HepG2 (cell line): ENCODE results near the gene TPR. TPM values are rescaled to one million over a fixed set of nuclear protein-coding genes. Genes with fewer than 3 reads are reported as not detected.
A peak's percentile ranks its signal among the peaks of the same experiment; 100 is the strongest.

Experiments used
- ATAC-seq: fragments of 200-7000 bp; cut with Tn5 transposase; 3 replicates; pipeline ENCODE4 v1.9.1; 2020; ENCODE audit warnings: mild to moderate bottlenecking, moderate library complexity
- BruUV-seq: library from RNA; stranded (reverse); fragments of 400-500 nt; replicated peaks from 2 replicates; lab custom pipeline; 2021; lab: Mats Ljungman, UMichigan
- CTCF ChIA-PET: fragments of 300-600 bp; formaldehyde crosslinking; extraction: SDS; loops from one replicate; lab custom pipeline; 2021; ENCODE audit warnings: low total read pairs, inconsistent platforms, low intra/inter-chr PET ratio; lab: Yijun Ruan, JAX
- POLR2A ChIA-PET: fragments of 350-600 bp; sonication (Branson Sonifier 250); formaldehyde crosslinking; loops from one replicate; lab custom pipeline; 2020; ENCODE audit warnings: antibody characterized with exemption, inconsistent platforms; lab: Yijun Ruan, JAX
- DNase-seq: peaks from one replicate; pipeline ENCODE4 v3.0.0-alpha.2; 2015; ENCODE audit warnings: low spot score
- FAIRE-seq: peaks from 3 replicates; lab custom pipeline; 2011; peaks lifted over from hg19 to GRCh38; lab: Jason Lieb, UNC
- H2AFZ ChIP-seq: one replicate; pipeline ENCODE4 v1.6.1; 2011; ENCODE audit warnings: low read length, inconsistent platforms
- H3K27ac ChIP-seq: fragments of 300-600 bp; 3 replicates; pipeline ENCODE4 v1.8.0; 2011; ENCODE audit warnings: mixed run types, mild to moderate bottlenecking, mixed read lengths, low read length, inconsistent platforms; ENCODE audit not compliant: insufficient read depth; ENCODE audit errors: extremely low read length
- H3K27me3 ChIP-seq, 2 experiments: fragments of 200-600 bp in 1 of 2; 2 replicates in 1 of 2; 3 replicates in 1 of 2; pipeline versions ENCODE4 v1.6.0 to v1.8.0; 2011; ENCODE audit warnings: low read length in 2 of 2, mild to moderate bottlenecking in 2 of 2, moderate library complexity in 2 of 2, inconsistent platforms in 1 of 2; ENCODE audit not compliant: insufficient read depth in 2 of 2, control insufficient read depth in 1 of 2
- H3K36me3 ChIP-seq, 2 experiments: fragments of 200-600 bp in 1 of 2; replicated peaks in 1 of 2; 2 replicates in 1 of 2; 3 replicates in 1 of 2; pipeline versions ENCODE4 v1.5.1 to v1.8.0; 2011; ENCODE audit warnings: low read length in 2 of 2, inconsistent platforms in 1 of 2; ENCODE audit not compliant: insufficient read depth in 2 of 2, control insufficient read depth in 1 of 2
- H3K4me1 ChIP-seq: 2 replicates; pipeline ENCODE4 v1.5.1; 2012; ENCODE audit warnings: low read length, inconsistent platforms; ENCODE audit not compliant: insufficient read depth
- H3K4me2 ChIP-seq: 2 replicates; pipeline ENCODE4 v1.6.0; 2011; ENCODE audit warnings: low read depth, low read length, inconsistent platforms
- H3K4me3 ChIP-seq, 3 experiments: fragments of 200-600 bp in 1 of 3; sonication (generic), shearing (Covaris generic) in 1 of 3; replicated peaks in 1 of 3; 2 replicates each; pipeline ENCODE4 v1.5.1; 2011 to 2016; ENCODE audit warnings: low read length in 3 of 3, inconsistent platforms in 2 of 3, low read depth in 2 of 3, mild to moderate bottlenecking in 2 of 3, control low read depth in 1 of 3, mixed read lengths in 1 of 3; ENCODE audit not compliant: insufficient read depth in 1 of 3
- H3K79me2 ChIP-seq: one replicate; pipeline ENCODE4 v1.6.1; 2011; ENCODE audit warnings: low read length, inconsistent platforms; ENCODE audit not compliant: insufficient read depth
- H3K9ac ChIP-seq: 2 replicates; pipeline ENCODE4 v1.6.0; 2011; ENCODE audit warnings: mild to moderate bottlenecking, low read depth, low read length, inconsistent platforms; ENCODE audit not compliant: insufficient read depth
- H3K9me3 ChIP-seq: 2 replicates; pipeline ENCODE4 v1.5.1; 2012; ENCODE audit warnings: mild to moderate bottlenecking, low read length
- H4K20me1 ChIP-seq: 2 replicates; pipeline ENCODE4 v1.6.0; 2011; ENCODE audit warnings: inconsistent platforms, mild to moderate bottlenecking, low read length, moderate library complexity; ENCODE audit not compliant: insufficient read depth
- BCL3 ChIP-seq: sonication (generic); formaldehyde crosslinking; IDR thresholded peaks from 2 replicates; pipeline ENCODE4 v1.5.1; 2020; ENCODE audit warnings: mild to moderate bottlenecking, missing genetic modification reagents, moderate library complexity
- CSRNP2 ChIP-seq: sonication (generic); formaldehyde crosslinking; conservative IDR thresholded peaks from 2 replicates; pipeline ENCODE4 v1.8.0; 2022; ENCODE audit warnings: low read depth, missing genetic modification reagents
- CTCF ChIP-seq: sonication (generic); formaldehyde crosslinking; IDR thresholded peaks from 2 replicates; pipeline ENCODE4 v1.5.0; 2020; ENCODE audit warnings: mild to moderate bottlenecking, missing genetic modification reagents, moderate library complexity
- FIP1L1 ChIP-seq: fragments of 200-400 bp; formaldehyde crosslinking; IDR thresholded peaks from 2 replicates; pipeline ENCODE4 v1.6.1; 2018; ENCODE audit warnings: low read depth, mild to moderate bottlenecking, low read length, moderate library complexity, borderline replicate concordance; ENCODE audit not compliant: insufficient read depth
- GLI4 ChIP-seq: sonication (generic); formaldehyde crosslinking; IDR thresholded peaks from 2 replicates; pipeline ENCODE4 v1.5.1; 2020; ENCODE audit warnings: missing genetic modification reagents, mild to moderate bottlenecking, moderate library complexity, borderline replicate concordance
- HDAC1 ChIP-seq: sonication (generic); formaldehyde crosslinking; IDR thresholded peaks from 2 replicates; pipeline ENCODE4 v1.5.1; 2020; ENCODE audit warnings: mild to moderate bottlenecking, missing genetic modification reagents
- ZFP91 ChIP-seq: sonication (generic); formaldehyde crosslinking; IDR thresholded peaks from 2 replicates; pipeline ENCODE4 v1.9.0; 2022; ENCODE audit warnings: missing genetic modification reagents, mild to moderate bottlenecking, borderline replicate concordance
- ZGPAT ChIP-seq: IDR thresholded peaks from 2 replicates; pipeline ENCODE4 v1.6.1; 2016; ENCODE audit warnings: mild to moderate bottlenecking
- ZKSCAN1 ChIP-seq: fragments of 150-350 bp; IDR thresholded peaks from 2 replicates; pipeline ENCODE4 v1.6.1; 2014; ENCODE audit warnings: low read length
- ZKSCAN5 ChIP-seq: sonication (generic); formaldehyde crosslinking; IDR thresholded peaks from 2 replicates; pipeline ENCODE4 v1.5.1; 2020; ENCODE audit warnings: mild to moderate bottlenecking, missing genetic modification reagents
- ZKSCAN8 ChIP-seq: IDR thresholded peaks from 2 replicates; pipeline ENCODE4 v1.6.1; 2016; ENCODE audit warnings: borderline replicate concordance, missing genetic modification reagents, missing compliant biosample characterization
- ZMAT5 ChIP-seq: sonication (generic); formaldehyde crosslinking; IDR thresholded peaks from 2 replicates; pipeline ENCODE4 v1.5.0; 2020; ENCODE audit warnings: mild to moderate bottlenecking, low read depth, missing genetic modification reagents, borderline replicate concordance
- ZNF788 ChIP-seq: sonication (generic); formaldehyde crosslinking; IDR thresholded peaks from 2 replicates; pipeline ENCODE4 v1.5.0; 2020; ENCODE audit warnings: mild to moderate bottlenecking, missing genetic modification reagents, borderline replicate concordance
- WGBS: methylation state at CpG from one replicate; pipeline ENCODE4 v1.1.6; 2017; ENCODE audit warnings: low lambda C conversion rate; 5-methylcytosine and 5-hydroxymethylcytosine counted together
- in situ Hi-C: cut with HindIII; loops from 2 replicates; pipeline ENCODE4 v1.10.0; 2017; ENCODE audit warnings: low pct_unique_long_range_greater_than_20kb; ENCODE audit not compliant: extremely low pct_ligation_motif_present
- intact Hi-C: fragments of 100-400 bp; cut with micrococcal nuclease; formaldehyde crosslinking; loops from one replicate; pipeline ENCODE4 v1.10.0; 2022; ENCODE audit not compliant: unreplicated experiment
- polyA plus RNA-seq, 8 experiments: library from polyadenylated mRNA; depleted of rRNA in 3 of 8; stranded (reverse) in 7 of 8; unstranded in 1 of 8; fragments of >200 nt; fragmentation: Illumina TruSeq in 4 of 8; extraction: Trizol in 4 of 8; gene quantifications; 2 replicates each; pipeline versions ENCODE4 v1.2.1 to v1.2.3, GENCODE V29; 2011 to 2016; ENCODE audit warnings: low read depth in 4 of 8, missing spikeins in 1 of 8, mixed read lengths in 1 of 8; ENCODE audit not compliant: insufficient read depth in 1 of 8
- total RNA-seq, 5 experiments: library from RNA; depleted of rRNA; stranded (reverse); fragments of >200 nt; fragmentation: Illumina TruSeq; extraction: Trizol; gene quantifications; 2 replicates each; pipeline ENCODE4 v1.2.3, GENCODE V29; 2016; ENCODE audit warnings: low read depth in 1 of 5

TPR gene
- total and polyA plus RNA-seq, 2 of the 13 experiments (the other 11 are each of a cell fraction or from before 2014, with no cell fraction given) = 78.9 to 81.7 TPM

GRCh38 chr1:186409091-186409490, 34.0 kb upstream of the TPR start (continued):
- no peak for TF ChIP-seq CSRNP2 (CRISPR knock-in tag)
- no peak for TF ChIP-seq ZGPAT (CRISPR knock-in tag)

GRCh38 chr1:186404454-186405051, 29.5 kb upstream of the TPR start:
- H2AFZ ChIP-seq = no peak overlapping the region
- H3K36me3 ChIP-seq = peaks cover 2 to 44% of the 10 kb centered on the region in 2 experiments; a peak in 4 of 5 replicates
- intact Hi-C loops = loop anchor here (1.0 kb wide), 1 partner anchor 582 kb away; no protein-coding TSS in a partner anchor
- no peaks in the 10 kb centered on the region for H4K20me1 ChIP-seq
- H3K9ac ChIP-seq = no peak overlapping the region
- H3K4me1 ChIP-seq = no peaks in the 10 kb centered on the region
- POLR2A ChIA-PET = no interaction called here
- no peaks in the 10 kb centered on the region for H3K79me2 ChIP-seq
- CTCF ChIA-PET = no interaction called here
- FAIRE-seq = peak; percentile 18
- in situ Hi-C loops = no loop called here
- H3K27me3 ChIP-seq = no peaks in the 10 kb centered on the region
- no peak; the same call in 2 of the 3 replicates for ATAC-seq
- no peak overlapping the region for H3K27ac ChIP-seq
- WGBS = 83% methylated on average over 5 of the region's 5 CpGs
- no TSS peak for BruUV-seq
- H3K4me3 ChIP-seq = no peak overlapping the region
- H3K9me3 ChIP-seq = no peaks in the 10 kb centered on the region
- DNase-seq = peak; percentile 27
- H3K4me2 ChIP-seq = no peak overlapping the region
- TF ChIP-seq ZNF788 (CRISPR knock-in tag) (no peak), ZMAT5 (CRISPR knock-in tag) (no peak), ZKSCAN8 (CRISPR knock-in tag) (no peak), BCL3 (CRISPR knock-in tag) (no peak), ZFP91 (CRISPR knock-in tag) (no peak), ZKSCAN5 (no peak), GLI4 (no peak), FIP1L1 (no peak), CTCF (CRISPR knock-in tag) (peak; percentile 59), HDAC1 (CRISPR knock-in tag) (no peak), ZKSCAN1 (no peak)
